HepG2 (cell line): ENCODE data around the gene FERMT2. TPM values are rescaled to one million over a fixed set of nuclear protein-coding genes. Genes with fewer than 3 reads are reported as not detected.

Experiments used
- ATAC-seq: fragments of 200-7000 bp; cut with Tn5 transposase; 3 replicates; pipeline ENCODE4 v1.9.1; 2020; ENCODE audit warnings: mild to moderate bottlenecking, moderate library complexity
- BruUV-seq: library from RNA; stranded (reverse); fragments of 400-500 nt; replicated peaks from 2 replicates; lab custom pipeline; 2021; lab: Mats Ljungman, UMichigan
- CTCF ChIA-PET: fragments of 300-600 bp; formaldehyde crosslinking; extraction: SDS; loops from one replicate; lab custom pipeline; 2021; ENCODE audit warnings: low total read pairs, inconsistent platforms, low intra/inter-chr PET ratio; lab: Yijun Ruan, JAX
- POLR2A ChIA-PET: fragments of 350-600 bp; sonication (Branson Sonifier 250); formaldehyde crosslinking; loops from one replicate; lab custom pipeline; 2020; ENCODE audit warnings: antibody characterized with exemption, inconsistent platforms; lab: Yijun Ruan, JAX
- DNase-seq: peaks from one replicate; pipeline ENCODE4 v3.0.0-alpha.2; 2015; ENCODE audit warnings: low spot score
- FAIRE-seq: peaks from 3 replicates; lab custom pipeline; 2011; peaks lifted over from hg19 to GRCh38; lab: Jason Lieb, UNC
- H2AFZ ChIP-seq: one replicate; pipeline ENCODE4 v1.6.1; 2011; ENCODE audit warnings: low read length, inconsistent platforms
- H3K27ac ChIP-seq: fragments of 300-600 bp; 3 replicates; pipeline ENCODE4 v1.8.0; 2011; ENCODE audit warnings: mixed run types, mild to moderate bottlenecking, mixed read lengths, low read length, inconsistent platforms; ENCODE audit not compliant: insufficient read depth; ENCODE audit errors: extremely low read length
- H3K27me3 ChIP-seq, 2 experiments: fragments of 200-600 bp in 1 of 2; 2 replicates in 1 of 2; 3 replicates in 1 of 2; pipeline versions ENCODE4 v1.6.0 to v1.8.0; 2011; ENCODE audit warnings: low read length in 2 of 2, mild to moderate bottlenecking in 2 of 2, moderate library complexity in 2 of 2, inconsistent platforms in 1 of 2; ENCODE audit not compliant: insufficient read depth in 2 of 2, control insufficient read depth in 1 of 2
- H3K36me3 ChIP-seq, 2 experiments: fragments of 200-600 bp in 1 of 2; replicated peaks in 1 of 2; 2 replicates in 1 of 2; 3 replicates in 1 of 2; pipeline versions ENCODE4 v1.5.1 to v1.8.0; 2011; ENCODE audit warnings: low read length in 2 of 2, inconsistent platforms in 1 of 2; ENCODE audit not compliant: insufficient read depth in 2 of 2, control insufficient read depth in 1 of 2
- H3K4me1 ChIP-seq: 2 replicates; pipeline ENCODE4 v1.5.1; 2012; ENCODE audit warnings: low read length, inconsistent platforms; ENCODE audit not compliant: insufficient read depth
- H3K4me2 ChIP-seq: 2 replicates; pipeline ENCODE4 v1.6.0; 2011; ENCODE audit warnings: low read depth, low read length, inconsistent platforms
- H3K4me3 ChIP-seq, 3 experiments: fragments of 200-600 bp in 1 of 3; sonication (generic), shearing (Covaris generic) in 1 of 3; replicated peaks in 1 of 3; 2 replicates each; pipeline ENCODE4 v1.5.1; 2011 to 2016; ENCODE audit warnings: low read length in 3 of 3, inconsistent platforms in 2 of 3, low read depth in 2 of 3, mild to moderate bottlenecking in 2 of 3, control low read depth in 1 of 3, mixed read lengths in 1 of 3; ENCODE audit not compliant: insufficient read depth in 1 of 3
- H3K79me2 ChIP-seq: one replicate; pipeline ENCODE4 v1.6.1; 2011; ENCODE audit warnings: low read length, inconsistent platforms; ENCODE audit not compliant: insufficient read depth
- H3K9ac ChIP-seq: 2 replicates; pipeline ENCODE4 v1.6.0; 2011; ENCODE audit warnings: mild to moderate bottlenecking, low read depth, low read length, inconsistent platforms; ENCODE audit not compliant: insufficient read depth
- H3K9me3 ChIP-seq: 2 replicates; pipeline ENCODE4 v1.5.1; 2012; ENCODE audit warnings: mild to moderate bottlenecking, low read length
- H4K20me1 ChIP-seq: 2 replicates; pipeline ENCODE4 v1.6.0; 2011; ENCODE audit warnings: inconsistent platforms, mild to moderate bottlenecking, low read length, moderate library complexity; ENCODE audit not compliant: insufficient read depth
- ATF1 ChIP-seq: IDR thresholded peaks from 2 replicates; pipeline ENCODE4 v1.6.1; 2016; ENCODE audit warnings: mild to moderate bottlenecking, control low read depth
- CSRNP1 ChIP-seq: sonication (generic); formaldehyde crosslinking; IDR thresholded peaks from 2 replicates; pipeline ENCODE4 v1.8.1; 2023; ENCODE audit warnings: mild to moderate bottlenecking, missing genetic modification reagents
- NRL ChIP-seq: sonication (generic); formaldehyde crosslinking; IDR thresholded peaks from 2 replicates; pipeline ENCODE4 v1.5.0; 2020; ENCODE audit warnings: missing genetic modification reagents, mild to moderate bottlenecking, moderate library complexity, borderline replicate concordance
- RFXANK ChIP-seq: IDR thresholded peaks from 2 replicates; pipeline ENCODE4 v1.6.1; 2016
- RFXAP ChIP-seq: sonication (generic); formaldehyde crosslinking; IDR thresholded peaks from 2 replicates; pipeline ENCODE4 v1.4.0; 2020; ENCODE audit warnings: missing genetic modification reagents, borderline replicate concordance
- ZNF598 ChIP-seq: sonication (generic); formaldehyde crosslinking; IDR thresholded peaks from 2 replicates; pipeline ENCODE4 v1.5.1; 2020; ENCODE audit warnings: mild to moderate bottlenecking, missing genetic modification reagents, borderline replicate concordance
- ZNF720 ChIP-seq: sonication (generic); formaldehyde crosslinking; IDR thresholded peaks from 2 replicates; pipeline ENCODE4 v1.4.0; 2020; ENCODE audit warnings: missing genetic modification reagents
- ZNF770 ChIP-seq: sonication (generic); formaldehyde crosslinking; IDR thresholded peaks from 2 replicates; pipeline ENCODE4 v1.5.0; 2020; ENCODE audit warnings: mild to moderate bottlenecking, missing genetic modification reagents
- ZZZ3 ChIP-seq: sonication (generic); formaldehyde crosslinking; IDR thresholded peaks from 2 replicates; pipeline ENCODE4 v1.4.0; 2020; ENCODE audit warnings: missing genetic modification reagents, mild to moderate bottlenecking, borderline replicate concordance
- WGBS: methylation state at CpG from one replicate; pipeline ENCODE4 v1.1.6; 2017; ENCODE audit warnings: low lambda C conversion rate; 5-methylcytosine and 5-hydroxymethylcytosine counted together
- in situ Hi-C: cut with HindIII; loops from 2 replicates; pipeline ENCODE4 v1.10.0; 2017; ENCODE audit warnings: low pct_unique_long_range_greater_than_20kb; ENCODE audit not compliant: extremely low pct_ligation_motif_present
- intact Hi-C: fragments of 100-400 bp; cut with micrococcal nuclease; formaldehyde crosslinking; loops from one replicate; pipeline ENCODE4 v1.10.0; 2022; ENCODE audit not compliant: unreplicated experiment
- polyA plus RNA-seq, 8 experiments: library from polyadenylated mRNA; depleted of rRNA in 3 of 8; stranded (reverse) in 7 of 8; unstranded in 1 of 8; fragments of >200 nt; fragmentation: Illumina TruSeq in 4 of 8; extraction: Trizol in 4 of 8; gene quantifications; 2 replicates each; pipeline versions ENCODE4 v1.2.1 to v1.2.3, GENCODE V29; 2011 to 2016; ENCODE audit warnings: low read depth in 4 of 8, missing spikeins in 1 of 8, mixed read lengths in 1 of 8; ENCODE audit not compliant: insufficient read depth in 1 of 8
- total RNA-seq, 5 experiments: library from RNA; depleted of rRNA; stranded (reverse); fragments of >200 nt; fragmentation: Illumina TruSeq; extraction: Trizol; gene quantifications; 2 replicates each; pipeline ENCODE4 v1.2.3, GENCODE V29; 2016; ENCODE audit warnings: low read depth in 1 of 5

FERMT2 gene
- total and polyA plus RNA-seq, 2 of the 13 experiments (the other 11 are each of a cell fraction or from before 2014, with no cell fraction given) = 36.2 to 60.4 TPM

GRCh38 chr14:52898496-52898895, 52.4 kb downstream of the FERMT2 start:
- Histone ChIP-seq H3K27me3 (no peaks in the 10 kb centered on the region), H3K9ac (no peak overlapping the region), H4K20me1 (no peaks in the 10 kb centered on the region), H3K4me3 (no peak overlapping the region), H3K9me3 (no peaks in the 10 kb centered on the region), H2AFZ (no peak overlapping the region), H3K27ac (no peak overlapping the region), H3K4me1 (no peaks in the 10 kb centered on the region), H3K36me3 (peaks cover 4 to 6% of the 10 kb centered on the region in 2 experiments; a peak in 2 of 5 replicates), H3K79me2 (peaks cover 7% of the 10 kb centered on the region), H3K4me2 (no peak overlapping the region)
- BruUV-seq = no TSS peak
- POLR2A ChIA-PET = no interaction called here
- intact Hi-C loops = no loop called here
- CTCF ChIA-PET = no interaction called here
- ATAC-seq (no peak), DNase-seq (no peak), FAIRE-seq (no peak)
- TF ChIP-seq ZZZ3 (CRISPR knock-in tag) = no peak
- no peak for TF ChIP-seq CSRNP1 (CRISPR knock-in tag)
- no peak for TF ChIP-seq RFXANK (CRISPR knock-in tag)
- no peak for TF ChIP-seq ZNF770 (CRISPR knock-in tag)
- TF ChIP-seq ZNF598 (CRISPR knock-in tag) = no peak
- TF ChIP-seq ZNF720 = no peak
- no peak for TF ChIP-seq ATF1 (CRISPR knock-in tag)
- no peak for TF ChIP-seq RFXAP (CRISPR knock-in tag)
- no peak for TF ChIP-seq NRL
- in situ Hi-C loops = no loop called here
- WGBS = 95% methylated on average over 1 of the region's 1 CpG
